HCT116 (cell line): Measurements from ENCODE around the gene OTOP3. TPM values are rescaled to one million over a fixed set of nuclear protein-coding genes. Genes with fewer than 3 reads are reported as not detected.

Experiments
- ATAC-seq: fragments of 200-7000 bp; cut with Tn5 transposase; 2 replicates; pipeline ENCODE4 v1.9.1; 2020; ENCODE audit warnings: mild to moderate bottlenecking, moderate library complexity
- BruUV-seq: library from RNA; stranded (reverse); fragments of 400-500 nt; replicated peaks from 2 replicates; lab custom pipeline; 2021; lab: Mats Ljungman, UMichigan
- CTCF ChIA-PET: fragments of 300-600 bp; sonication (Branson Sonifier 250); formaldehyde crosslinking; loops from one replicate; lab custom pipeline; 2021; ENCODE audit warnings: antibody characterized with exemption; lab: Charles Lee
- POLR2A ChIA-PET: fragments of 300-600, 350-600 bp; sonication (Branson Sonifier 250); formaldehyde crosslinking; loops from one replicate; lab custom pipeline; 2021; ENCODE audit warnings: antibody characterized with exemption; lab: Charles Lee
- RAD21 ChIA-PET, 2 experiments: fragments of 300-600 bp; sonication (Branson Sonifier 250); formaldehyde crosslinking; loops; one replicate each; lab custom pipeline; 2023; ENCODE audit warnings: low total read pairs in 2 of 2; ENCODE audit not compliant: uncharacterized antibody in 2 of 2, unreplicated experiment in 2 of 2, low non-redundant PET in 1 of 2; lab: Charles Lee
- DNase-seq: peaks from one replicate; pipeline ENCODE4 v3.0.0-alpha.2; 2010; ENCODE audit warnings: low read depth, low spot score
- H2AFZ ChIP-seq: fragments of 200-600 bp; shearing (Covaris generic), sonication (generic); 2 replicates; pipeline ENCODE4 v1.6.1; 2017; ENCODE audit warnings: low read depth, mixed run types, mixed read lengths, antibody characterized with exemption, low read length; ENCODE audit not compliant: poor library complexity, severe bottlenecking
- H3K27ac ChIP-seq: 2 replicates; pipeline ENCODE4 v1.5.1; 2012; ENCODE audit warnings: low read depth, low read length
- H3K27me3 ChIP-seq: fragments of 200-600 bp; sonication (generic); 2 replicates; pipeline ENCODE4 v1.6.1; 2016; ENCODE audit warnings: mixed run types, low read length, mixed read lengths; ENCODE audit not compliant: insufficient read depth
- H3K36me3 ChIP-seq, 2 experiments: fragments of 200-500 bp in 1 of 2; fragments of 200-600 bp in 1 of 2; sonication (Bioruptor generic) in 1 of 2; sonication (generic) in 1 of 2; 2 replicates each; pipeline versions ENCODE4 v1.5.1 to v1.6.1; 2014 to 2016; ENCODE audit warnings: low read length in 2 of 2, inconsistent platforms in 1 of 2, mixed read lengths in 1 of 2, mixed run types in 1 of 2; ENCODE audit not compliant: insufficient read depth in 2 of 2, control insufficient read depth in 1 of 2
- H3K4me1 ChIP-seq, 2 experiments: fragments of 200-600 bp in 1 of 2; sonication (generic) in 1 of 2; 2 replicates each; pipeline versions ENCODE4 v1.5.1 to v1.6.1; 2012 to 2017; ENCODE audit warnings: low read length in 2 of 2, inconsistent platforms in 1 of 2, mild to moderate bottlenecking in 1 of 2, mixed read lengths in 1 of 2, mixed run types in 1 of 2, moderate library complexity in 1 of 2; ENCODE audit not compliant: insufficient read depth in 2 of 2, control insufficient read depth in 1 of 2
- H3K4me2 ChIP-seq: fragments of 200-600 bp; sonication (generic); 2 replicates; pipeline ENCODE4 v1.6.1; 2017; ENCODE audit warnings: mixed run types, low read length, mixed read lengths
- H3K4me3 ChIP-seq, 2 experiments: fragments of 200-600 bp in 1 of 2; sonication (generic) in 1 of 2; replicated peaks in 1 of 2; 2 replicates each; pipeline ENCODE4 v1.5.1; 2011 to 2016; ENCODE audit warnings: low read length in 2 of 2, control low read depth in 1 of 2, low read depth in 1 of 2, mild to moderate bottlenecking in 1 of 2, mixed read lengths in 1 of 2, mixed run types in 1 of 2
- H3K79me2 ChIP-seq: fragments of 200-600 bp; sonication (generic); 2 replicates; pipeline ENCODE4 v1.6.1; 2017; ENCODE audit warnings: mild to moderate bottlenecking, mixed run types, low read length, moderate library complexity, mixed read lengths; ENCODE audit not compliant: insufficient read depth
- H3K9ac ChIP-seq: fragments of 200-600 bp; sonication (generic); 2 replicates; pipeline ENCODE4 v1.6.1; 2016; ENCODE audit warnings: low read length, mixed read lengths
- H3K9me2 ChIP-seq: fragments of 200-600 bp; sonication (generic), shearing (Covaris generic); 2 replicates; pipeline ENCODE4 v1.6.1; 2017; ENCODE audit warnings: mixed run types, mild to moderate bottlenecking, moderate library complexity; ENCODE audit not compliant: insufficient read depth
- H3K9me3 ChIP-seq, 2 experiments: fragments of 200-500 bp in 1 of 2; fragments of 200-600 bp in 1 of 2; sonication (Bioruptor generic) in 1 of 2; sonication (generic) in 1 of 2; 2 replicates each; pipeline ENCODE4 v1.6.1; 2014 to 2017; ENCODE audit warnings: low read length in 2 of 2, mixed read lengths in 2 of 2, inconsistent platforms in 1 of 2, low read depth in 1 of 2, mild to moderate bottlenecking in 1 of 2, mixed run types in 1 of 2, moderate library complexity in 1 of 2; ENCODE audit not compliant: control insufficient read depth in 1 of 2, insufficient read depth in 1 of 2
- H4K20me1 ChIP-seq: fragments of 200-600 bp; sonication (generic), shearing (Covaris generic); 2 replicates; pipeline ENCODE4 v1.6.1; 2017; ENCODE audit warnings: mixed run types, mild to moderate bottlenecking, moderate library complexity; ENCODE audit not compliant: insufficient read depth
- EGR1 ChIP-seq: IDR thresholded peaks from 2 replicates; pipeline ENCODE4 v1.6.1; 2012; ENCODE audit warnings: low read depth
- POLR2A ChIP-seq: IDR thresholded peaks from 2 replicates; pipeline ENCODE4 v1.7.0; 2011; ENCODE audit warnings: borderline replicate concordance; ENCODE audit not compliant: insufficient read depth, insufficient read length; ENCODE audit errors: extremely low read depth
- POLR2AphosphoS5 ChIP-seq: IDR thresholded peaks from 2 replicates; pipeline ENCODE4 v1.6.1; 2011; ENCODE audit warnings: mild to moderate bottlenecking, low read depth, low read length, moderate library complexity
- SP1 ChIP-seq: IDR thresholded peaks from 2 replicates; pipeline ENCODE4 v1.6.1; 2012; ENCODE audit warnings: low read depth
- intact Hi-C: fragments of 100-400 bp; cut with micrococcal nuclease; formaldehyde crosslinking; loops from 2 replicates; pipeline ENCODE4 v1.10.0; 2022
- total RNA-seq: library from RNA; stranded (reverse); gene quantifications from one replicate; pipeline ENCODE4 v1.2.1, GENCODE V29; 2021; ENCODE audit not compliant: unreplicated experiment

OTOP3 gene
- total RNA-seq, 1 experiment from 2014 or later, result not detected

DNA sequence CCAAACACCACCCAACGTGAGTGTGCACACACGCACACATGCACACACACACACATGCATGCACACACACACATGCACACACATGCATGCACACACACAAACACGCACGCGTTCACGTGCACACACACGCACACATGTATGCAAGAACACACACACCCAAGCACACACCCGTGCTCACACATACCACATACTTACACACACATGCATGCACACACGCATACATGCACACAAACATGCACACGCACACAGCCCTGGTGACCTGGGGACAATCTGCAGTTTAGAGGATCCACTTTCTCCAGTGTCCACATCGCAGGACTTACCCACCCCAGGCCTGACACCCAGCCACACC is 18.9 kb upstream of the OTOP3 start:
- POLR2A ChIA-PET, result no interaction called here
- Histone ChIP-seq H3K4me3 (no peak overlapping the region), H4K20me1 (no peaks in the 10 kb centered on the region), H3K4me1 (peaks cover 10 to 14% of the 10 kb centered on the region in 2 experiments; a peak in 3 of 4 replicates), H3K36me3 (peaks cover 0 to 2% of the 10 kb centered on the region in 2 experiments; a peak in 1 of 4 replicates), H3K9me2 (no peaks in the 10 kb centered on the region), H3K9ac (no peak overlapping the region), H3K27me3 (no peaks in the 10 kb centered on the region), H3K9me3 (no peaks in the 10 kb centered on the region), H3K4me2 (no peak overlapping the region), H3K27ac (peak overlapping the region; percentile 25; the same call in 1 of the 2 replicates), H3K79me2 (no peaks in the 10 kb centered on the region), H2AFZ (no peak overlapping the region)
- RAD21 ChIA-PET, result no interaction called here
- no TSS peak for BruUV-seq
- ATAC-seq (no peak), DNase-seq (no peak)
- CTCF ChIA-PET, result no interaction called here
- intact Hi-C loops, result no loop called here
- no peak for TF ChIP-seq POLR2A
- no peak for TF ChIP-seq EGR1
- TF ChIP-seq POLR2AphosphoS5, result no peak

DNA sequence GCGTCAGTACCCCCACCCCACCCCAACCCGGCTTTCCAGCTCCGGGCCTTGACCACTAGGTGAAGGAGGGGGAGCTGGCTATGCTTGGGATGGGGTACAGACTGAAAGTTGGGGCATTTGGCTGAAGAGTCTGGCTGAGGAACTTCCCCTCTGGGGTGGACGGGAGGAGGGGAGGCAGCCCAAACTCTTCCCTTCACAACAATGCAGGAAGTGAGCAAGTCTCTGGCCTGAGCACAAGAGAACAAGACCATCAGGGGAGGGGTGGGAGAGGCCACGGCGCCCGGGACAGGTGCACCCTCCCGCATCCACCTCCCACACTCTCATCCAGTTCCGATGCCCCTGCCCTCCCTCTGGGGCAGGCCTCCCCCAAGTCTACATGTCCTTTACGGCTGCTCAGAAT is 18.3 kb upstream of the OTOP3 start:
- no peaks in the 10 kb centered on the region for H3K9me3 ChIP-seq
- ChIA-PET POLR2A (no interaction called here), CTCF (no interaction called here), RAD21 (no interaction called here)
- DNase-seq, result no peak
- BruUV-seq, result no TSS peak
- ATAC-seq, result no peak
- H3K4me3 ChIP-seq, result no peak overlapping the region
- peaks cover 12 to 18% of the 10 kb centered on the region in 2 experiments; a peak in 3 of 4 replicates for H3K4me1 ChIP-seq
- no peak overlapping the region for H3K27ac ChIP-seq
- no peak for TF ChIP-seq SP1
- H3K36me3 ChIP-seq, result peaks cover 0 to 2% of the 10 kb centered on the region in 2 experiments; a peak in 1 of 4 replicates
- no peaks in the 10 kb centered on the region for H3K9me2 ChIP-seq
- H2AFZ ChIP-seq, result no peak overlapping the region
- no peak overlapping the region for H3K9ac ChIP-seq
- no peaks in the 10 kb centered on the region for H4K20me1 ChIP-seq
- H3K79me2 ChIP-seq, result no peaks in the 10 kb centered on the region
- H3K4me2 ChIP-seq, result no peak overlapping the region
- no peaks in the 10 kb centered on the region for H3K27me3 ChIP-seq
- intact Hi-C loops, result no loop called here
